Measurements from ENCODE around the gene JAZF1.

Gene JAZF1

DNA sequence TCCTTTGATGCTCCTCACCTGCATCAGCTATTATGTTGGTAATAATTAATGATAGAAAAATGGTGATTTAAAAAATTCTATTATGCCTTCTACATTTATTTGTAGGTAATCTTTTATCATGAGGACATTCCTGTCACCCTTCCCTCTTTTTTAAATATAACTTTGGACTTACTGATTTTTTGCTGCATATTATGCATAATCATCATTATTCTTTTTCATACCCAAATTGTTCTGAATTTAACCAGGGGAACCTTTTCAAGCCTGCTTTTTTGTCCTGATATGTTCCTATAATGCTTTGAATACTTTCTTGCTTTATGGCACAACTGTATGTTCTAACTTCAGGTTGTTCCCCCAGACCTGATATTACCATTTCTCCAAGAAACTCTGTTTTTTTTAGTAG lies 392.2 kb downstream of the JAZF1 start:
- TF ChIP-seq, protein P1, sequence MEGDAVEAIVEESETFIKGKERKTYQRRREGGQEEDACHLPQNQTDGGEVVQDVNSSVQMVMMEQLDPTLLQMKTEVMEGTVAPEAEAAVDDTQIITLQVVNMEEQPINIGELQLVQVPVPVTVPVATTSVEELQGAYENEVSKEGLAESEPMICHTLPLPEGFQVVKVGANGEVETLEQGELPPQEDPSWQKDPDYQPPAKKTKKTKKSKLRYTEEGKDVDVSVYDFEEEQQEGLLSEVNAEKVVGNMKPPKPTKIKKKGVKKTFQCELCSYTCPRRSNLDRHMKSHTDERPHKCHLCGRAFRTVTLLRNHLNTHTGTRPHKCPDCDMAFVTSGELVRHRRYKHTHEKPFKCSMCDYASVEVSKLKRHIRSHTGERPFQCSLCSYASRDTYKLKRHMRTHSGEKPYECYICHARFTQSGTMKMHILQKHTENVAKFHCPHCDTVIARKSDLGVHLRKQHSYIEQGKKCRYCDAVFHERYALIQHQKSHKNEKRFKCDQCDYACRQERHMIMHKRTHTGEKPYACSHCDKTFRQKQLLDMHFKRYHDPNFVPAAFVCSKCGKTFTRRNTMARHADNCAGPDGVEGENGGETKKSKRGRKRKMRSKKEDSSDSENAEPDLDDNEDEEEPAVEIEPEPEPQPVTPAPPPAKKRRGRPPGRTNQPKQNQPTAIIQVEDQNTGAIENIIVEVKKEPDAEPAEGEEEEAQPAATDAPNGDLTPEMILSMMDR (conservative IDR thresholded peaks at IDR 0.05): no peak
- no peak overlapping the region for H3K27ac ChIP-seq

DNA sequence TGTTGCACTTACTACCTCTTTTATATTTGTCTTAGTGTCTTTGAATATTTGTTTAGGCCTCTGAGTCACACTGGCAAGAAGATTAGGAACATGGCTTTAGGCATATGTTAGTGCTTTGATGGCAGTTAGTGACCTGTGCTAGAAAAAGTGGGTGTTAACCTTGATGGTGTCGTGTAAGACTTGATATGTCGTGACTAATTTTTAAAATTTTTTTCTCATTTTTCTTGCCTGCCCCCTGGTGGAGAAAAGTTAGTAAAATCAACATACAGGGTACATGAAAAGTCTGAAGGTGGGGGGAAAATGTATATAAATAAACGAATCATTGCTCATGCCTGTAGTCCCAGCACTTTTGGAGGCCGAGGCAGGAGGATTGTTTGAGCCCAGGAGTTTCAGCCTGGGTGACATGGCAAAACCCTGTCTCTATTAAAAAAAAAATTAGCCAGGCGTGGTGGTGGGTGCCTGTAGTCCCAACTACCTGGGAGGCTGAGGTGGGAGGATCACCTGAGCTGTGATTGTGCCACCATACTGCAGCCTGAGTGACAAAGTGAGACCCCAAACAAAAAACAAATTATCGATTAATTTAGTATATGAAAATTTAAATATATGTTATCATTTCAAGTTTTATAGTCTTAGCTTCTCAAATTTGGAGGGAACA lies 396.1 kb downstream of the JAZF1 start:
- H3K27ac ChIP-seq: no peak overlapping the region
- TF ChIP-seq, protein P1 (conservative IDR thresholded peaks at IDR 0.05): peak; percentile 58

DNA sequence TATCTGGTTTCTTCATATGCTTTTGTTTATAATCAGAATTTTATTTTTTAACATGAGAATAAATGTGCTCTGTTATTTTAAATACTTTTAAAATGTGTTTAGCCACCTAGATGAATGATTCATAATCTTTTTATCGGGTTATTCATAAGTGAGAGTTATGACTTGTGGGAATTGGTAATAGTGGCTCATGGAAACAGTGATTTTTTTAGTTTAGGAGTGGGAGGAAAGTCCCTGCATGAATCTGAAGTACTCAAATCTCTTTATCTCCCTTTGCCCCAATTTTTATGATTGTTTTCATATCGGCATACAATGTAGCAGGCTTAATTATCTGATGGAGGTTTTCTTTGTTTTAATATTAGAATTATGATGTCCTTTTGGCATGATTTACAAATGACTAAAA lies 397.7 kb downstream of the JAZF1 start:
- TF ChIP-seq, protein P1 (conservative IDR thresholded peaks at IDR 0.05): no peak

DNA sequence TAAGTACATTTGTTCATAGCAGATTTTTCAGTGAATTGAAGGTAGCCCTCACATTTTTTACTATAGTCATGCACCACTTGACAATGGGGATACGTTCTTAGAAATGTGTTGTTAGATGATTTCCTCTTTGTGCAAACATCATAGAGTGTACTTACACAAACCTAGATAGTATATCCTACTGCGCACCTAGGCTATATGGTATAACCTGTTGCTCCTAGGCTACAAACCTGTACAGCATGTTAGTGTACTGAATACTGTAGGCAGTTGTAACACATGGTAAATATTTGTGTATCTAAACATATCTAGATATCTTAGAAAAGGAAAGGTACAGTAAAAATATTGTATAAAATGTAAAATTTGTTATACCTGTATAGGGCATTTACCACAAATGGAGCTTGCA lies 399.4 kb downstream of the JAZF1 start:
- no peak overlapping the region for H3K27ac ChIP-seq
- TF ChIP-seq, protein P1 (conservative IDR thresholded peaks at IDR 0.05): no peak

More for the DNA sequence above, 397.7 kb downstream of the JAZF1 start:
- H3K27ac ChIP-seq: peak overlapping the region; percentile 29; the same call in 1 of the 2 replicates
